Fibroblast of peridontal ligament (primary cell): Measurements from ENCODE around the gene AP4S1.
"Not testable (repeated sequence)": the region's sequence is repeated elsewhere in the genome, so short reads cannot be mapped to it uniquely, and the experiment has no call there.

Experiments used
- DNase-seq: peaks from one replicate; pipeline ENCODE4 v3.0.0-alpha.2; 2010; ENCODE audit errors: extremely low read depth

AP4S1 gene

GRCh38 chr14:31042893-31043292, 17.4 kb downstream of the AP4S1 start:
- DNase-seq, result not testable (repeated sequence)

GRCh38 chr14:31043379-31043778, 17.9 kb downstream of the AP4S1 start:
- no peak for DNase-seq

- DNase-seq, result no peak
Measured at GRCh38 chr14:31045501-31046080, 20.1 kb downstream of the AP4S1 start.

- no peak for DNase-seq
Measured at GRCh38 chr14:31047503-31047902, 22.1 kb downstream of the AP4S1 start.

- DNase-seq, result no peak
Measured at GRCh38 chr14:31051023-31051422, 25.6 kb downstream of the AP4S1 start.

GRCh38 chr14:31051511-31051910, 26.1 kb downstream of the AP4S1 start:
- DNase-seq, result no peak

GRCh38 chr14:31052905-31053586, 27.6 kb downstream of the AP4S1 start:
- not testable (repeated sequence) for DNase-seq

GRCh38 chr14:31057035-31057434, 31.6 kb downstream of the AP4S1 start:
- DNase-seq, result no peak

GRCh38 chr14:31057701-31058364, 32.4 kb downstream of the AP4S1 start:
- no peak for DNase-seq

GRCh38 chr14:31059152-31059924, 33.9 kb downstream of the AP4S1 start:
- DNase-seq, result peak; percentile 68

GRCh38 chr14:31060253-31060875, 34.9 kb downstream of the AP4S1 start:
- DNase-seq, result no peak

GRCh38 chr14:31062908-31063307, 37.5 kb downstream of the AP4S1 start:
- DNase-seq, result not testable (repeated sequence)

GRCh38 chr14:31068235-31068634, 42.8 kb downstream of the AP4S1 start:
- DNase-seq, result no peak

- DNase-seq, result no peak
Measured at GRCh38 chr14:31069343-31069742, 43.9 kb downstream of the AP4S1 start.

GRCh38 chr14:31070431-31070830, 45.0 kb downstream of the AP4S1 start:
- peak; percentile 94 for DNase-seq

GRCh38 chr14:31071151-31071550, 45.7 kb downstream of the AP4S1 start:
- peak; percentile 19 for DNase-seq

- no peak for DNase-seq
Measured at GRCh38 chr14:31075144-31075543, 49.7 kb downstream of the AP4S1 start.

- peak; percentile 20 for DNase-seq
Measured at GRCh38 chr14:31078766-31079165, 53.3 kb downstream of the AP4S1 start.

- peak; percentile 66 for DNase-seq
Measured at GRCh38 chr14:31080056-31080455, 54.6 kb downstream of the AP4S1 start.

GRCh38 chr14:31080484-31080883, 55.0 kb downstream of the AP4S1 start:
- no peak for DNase-seq

GRCh38 chr14:31083781-31084180, 58.3 kb downstream of the AP4S1 start:
- DNase-seq, result no peak

GRCh38 chr14:31084385-31084784, 58.9 kb downstream of the AP4S1 start:
- DNase-seq, result no peak
